Metanephros (tissue), 2 donors: ENCODE results near the gene PRR20B. TPM values are rescaled to one million over a fixed set of nuclear protein-coding genes. Genes with fewer than 3 reads are reported as not detected.

Source experiments
- small RNA-seq: library from RNA; depleted of rRNA; stranded (forward); fragments of <200 nt; gene quantifications from one replicate; pipeline ENCODE3, GENCODE V24; 2014; ENCODE audit warnings: low replicate concordance
- total RNA-seq: library from RNA; depleted of rRNA; stranded (reverse); fragments of >200 nt; gene quantifications from one replicate; pipeline ENCODE4 v1.2.3, GENCODE V29; 2014

The PRR20B gene
- total RNA-seq = not detected

GRCh38 chr13:57147188-57147587 is at the start of gene PRR20B:
Gene PRR20B (plus strand): TSS chr13:57147488. CDS start chr13:57147875, 387 bp downstream.

GRCh38 chr13:57140235-57140968 is 6.9 kb upstream of the PRR20B start, which contains the start of gene PRR20A:
Gene PRR20A (plus strand): TSS chr13:57140918. CDS start chr13:57141305, 387 bp downstream.

GRCh38 chr13:57153761-57154160 is 6.5 kb downstream of the PRR20B start, which contains the start of gene PRR20C:
Gene PRR20C (plus strand): TSS chr13:57154061. CDS start chr13:57154448, 387 bp downstream.

GRCh38 chr13:57160332-57160731 is 13.0 kb downstream of the PRR20B start, which contains the start of gene PRR20D:
Gene PRR20D (plus strand): TSS chr13:57160632. CDS start chr13:57161019, 387 bp downstream.

GRCh38 chr13:57166897-57167296 is 19.6 kb downstream of the PRR20B start, which contains the start of gene PRR20E:
Gene PRR20E (plus strand): TSS chr13:57167197. CDS start chr13:57167584, 387 bp downstream.

Small RNA genes lying within 50 kb of the gene (small RNA-seq; reads per million reads assigned to genes)
- not detected for gene PRR20FP

Other genes with a start within 250 kb of the PRR20B start
- gene PRR20A, start 6.6 kb upstream of the PRR20B start, total RNA-seq = not detected
- not detected for gene PRR20C, start 6.6 kb downstream of the PRR20B start, total RNA-seq
- not detected for gene PRR20D, start 13.1 kb downstream of the PRR20B start, total RNA-seq
- not detected for gene PRR20E, start 19.7 kb downstream of the PRR20B start, total RNA-seq